CD4-positive, alpha-beta T cell (primary cell): ENCODE measurements around the gene DNMT1. TPM values are rescaled to one million over a fixed set of nuclear protein-coding genes. Genes with fewer than 3 reads are reported as not detected.

Experiments
- ATAC-seq: fragments of 200-7000 bp; cut with Tn5 transposase; one replicate; pipeline ENCODE4 v1.10.0; 2022; ENCODE audit warnings: mild to moderate bottlenecking; ENCODE audit not compliant: poor library complexity
- CTCF ChIA-PET: fragments of 350-600 bp; sonication (Branson Sonifier 250); formaldehyde crosslinking; loops from one replicate; lab custom pipeline; 2021; ENCODE audit warnings: antibody characterized with exemption, inconsistent platforms; lab: Charles Lee
- POLR2A ChIA-PET: fragments of 350-600 bp; sonication (Branson Sonifier 250); formaldehyde crosslinking; loops from one replicate; lab custom pipeline; 2021; ENCODE audit warnings: antibody characterized with exemption, inconsistent platforms; lab: Charles Lee
- DNase-seq, 14 experiments: peaks; one replicate each; pipeline ENCODE4 v3.0.0-alpha.2; 2013 to 2020; ENCODE audit warnings: mixed read lengths in 2 of 14
- H3K27ac ChIP-seq, 2 donors: one replicate each; pipeline versions ENCODE4 v1.5.1 to v1.7.0; 2013; ENCODE audit warnings: low read length in 2 of 2, low read depth in 1 of 2, mild to moderate bottlenecking in 1 of 2
- H3K27me3 ChIP-seq, 2 experiments: 1 replicate in 1 of 2; 2 replicates in 1 of 2; pipeline versions ENCODE4 v1.6.1 to v1.7.0; 2013; ENCODE audit warnings: low read length in 2 of 2, control low read depth in 1 of 2, mild to moderate bottlenecking in 1 of 2, moderate library complexity in 1 of 2; ENCODE audit not compliant: insufficient read depth in 2 of 2, control insufficient read depth in 1 of 2
- H3K36me3 ChIP-seq: one replicate; pipeline ENCODE4 v1.6.1; 2013; ENCODE audit warnings: low read length, control low read depth; ENCODE audit not compliant: insufficient read depth
- H3K4me1 ChIP-seq: one replicate; pipeline ENCODE4 v1.6.1; 2013; ENCODE audit warnings: low read length, control low read depth; ENCODE audit not compliant: insufficient read depth
- H3K4me3 ChIP-seq: one replicate; pipeline ENCODE4 v1.5.1; 2013; ENCODE audit warnings: mild to moderate bottlenecking, low read length, moderate library complexity
- H3K9me3 ChIP-seq, 2 experiments: 1 replicate in 1 of 2; 2 replicates in 1 of 2; pipeline versions ENCODE4 v1.6.1 to v1.7.0; 2013; ENCODE audit warnings: low read length in 2 of 2, mild to moderate bottlenecking in 2 of 2, control low read depth in 1 of 2, moderate library complexity in 1 of 2; ENCODE audit not compliant: control insufficient read depth in 1 of 2, insufficient read depth in 1 of 2
- H3K27ac Mint-ChIP-seq: one replicate; pipeline ENCODE4 v1.8.0; 2020; ENCODE audit warnings: mixed read lengths
- H3K27me3 Mint-ChIP-seq: one replicate; pipeline ENCODE4 v1.8.0; 2021; ENCODE audit warnings: mixed read lengths
- H3K36me3 Mint-ChIP-seq: one replicate; pipeline ENCODE4 v1.8.0; 2021; ENCODE audit warnings: low read depth, mixed read lengths
- H3K4me1 Mint-ChIP-seq: one replicate; pipeline ENCODE4 v1.8.0; 2021; ENCODE audit warnings: low read depth, mixed read lengths
- H3K4me3 Mint-ChIP-seq: one replicate; pipeline ENCODE4 v1.8.0; 2020; ENCODE audit warnings: mild to moderate bottlenecking, mixed read lengths
- H3K9me3 Mint-ChIP-seq: one replicate; pipeline ENCODE4 v1.8.0; 2020; ENCODE audit warnings: mixed read lengths
- CTCF ChIP-seq: fragments of 200-600 bp; IDR thresholded peaks from one replicate; pipeline ENCODE4 v1.8.0; 2022; ENCODE audit warnings: antibody characterized with exemption, mild to moderate bottlenecking
- intact Hi-C, 2 experiments: fragments of 100-400 bp; cut with DNase I in 1 of 2; cut with micrococcal nuclease in 1 of 2; formaldehyde crosslinking; loops; one replicate each; pipeline versions ENCODE4 v1.15.1 to v1.9.0; 2023 to 2025; cut with DNase I, micrococcal nuclease
- total RNA-seq, 174 experiments: library from RNA in 2 of 174; stranded (reverse) in 2 of 174; gene quantifications; one replicate each; pipeline ENCODE4 v1.2.3 and lab custom pipeline; 2021 to 2026

The DNMT1 gene
- total RNA-seq, 2 experiments from 2014 or later = 159 to 160 TPM

- Histone ChIP-seq H3K9me3 (no peaks in the 10 kb centered on the region), H3K27me3 (no peaks in the 10 kb centered on the region), H3K4me3 (no peak overlapping the region), H3K27ac (peak overlapping the region in 1 of 2 donors; percentile 35), H3K36me3 (peaks cover 47% of the 10 kb centered on the region), H3K4me1 (peaks cover 87% of the 10 kb centered on the region)
- ChIA-PET CTCF (interaction anchor here (1.2 to 1.5 kb wide), 2 partner anchors 10 to 177 kb away, joined by 3 to 4 read pairs; no protein-coding TSS in a partner anchor), POLR2A (interaction anchor here (2.8 to 6.0 kb wide), 3 partner anchors 9 to 34 kb away, joined by 22 to 80 read pairs (median 55); partner anchors contain the start of gene EIF3G)
- Mint-ChIP-seq H3K27me3 (peaks cover 4% of the 10 kb centered on the region), H3K27ac (peak overlapping the region; percentile 95), H3K36me3 (peaks cover 65% of the 10 kb centered on the region), H3K4me1 (peaks cover 62% of the 10 kb centered on the region), H3K9me3 (no peaks in the 10 kb centered on the region), H3K4me3 (peak overlapping the region; percentile 93)
- ATAC-seq (no peak), DNase-seq (no peak)
- intact Hi-C loops = loop anchor here (5.0 to 10.0 kb wide), 3 partner anchors 84 to 297 kb away; partner anchors contain the start of genes CDC37 (in 1 of the 2), DNMT1 (in 1 of the 2) and MRPL4 (in 1 of the 2)
- TF ChIP-seq CTCF = no peak
Observed at GRCh38 chr19:10107817-10108367, 86.9 kb downstream of the DNMT1 start.

DNA sequence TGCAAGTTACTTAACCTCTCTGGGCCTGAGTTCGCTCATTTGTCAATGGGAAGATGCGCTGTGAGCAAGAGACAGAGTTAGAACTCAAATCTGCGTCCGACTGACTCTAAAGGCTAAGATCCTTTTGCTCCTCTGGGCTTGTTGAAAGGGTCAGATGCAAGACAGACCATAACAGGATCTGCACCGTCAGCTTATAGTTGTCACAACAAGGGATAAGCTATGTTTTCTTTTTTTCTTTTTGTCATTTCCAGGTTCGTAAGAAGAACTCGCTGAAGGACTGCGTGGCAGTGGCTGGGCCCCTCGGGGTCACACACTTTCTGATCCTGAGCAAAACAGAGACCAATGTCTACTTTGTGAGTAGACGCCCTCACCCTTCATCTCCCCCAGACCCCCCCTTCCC is 87.5 kb downstream of the DNMT1 start:
- Histone ChIP-seq H3K27ac (peak overlapping the region; percentile 78 to 94), H3K9me3 (no peaks in the 10 kb centered on the region), H3K4me1 (peaks cover 87% of the 10 kb centered on the region), H3K4me3 (peak overlapping the region; percentile 73), H3K27me3 (no peaks in the 10 kb centered on the region), H3K36me3 (peaks cover 47% of the 10 kb centered on the region)
- TF ChIP-seq CTCF = no peak
- ChIA-PET POLR2A (interaction anchor here (1.6 to 6.0 kb wide), 4 partner anchors 9 to 35 kb away, joined by 5 to 80 read pairs (median 38); partner anchors contain the start of gene EIF3G), CTCF (interaction anchor here (1.2 to 1.5 kb wide), 2 partner anchors 9 to 176 kb away, joined by 3 to 4 read pairs; no protein-coding TSS in a partner anchor)
- Mint-ChIP-seq H3K27ac (peak overlapping the region; percentile 95), H3K4me3 (peak overlapping the region; percentile 93), H3K36me3 (peaks cover 58% of the 10 kb centered on the region), H3K9me3 (no peaks in the 10 kb centered on the region), H3K27me3 (peaks cover 1% of the 10 kb centered on the region), H3K4me1 (peaks cover 62% of the 10 kb centered on the region)
- DNase-seq = no peak
- no peak for ATAC-seq
- intact Hi-C loops = loop anchor here (5.0 to 10.0 kb wide), 3 partner anchors 85 to 298 kb away; partner anchors contain the start of genes CDC37 (in 1 of the 2), DNMT1 (in 1 of the 2) and MRPL4 (in 1 of the 2)

DNA sequence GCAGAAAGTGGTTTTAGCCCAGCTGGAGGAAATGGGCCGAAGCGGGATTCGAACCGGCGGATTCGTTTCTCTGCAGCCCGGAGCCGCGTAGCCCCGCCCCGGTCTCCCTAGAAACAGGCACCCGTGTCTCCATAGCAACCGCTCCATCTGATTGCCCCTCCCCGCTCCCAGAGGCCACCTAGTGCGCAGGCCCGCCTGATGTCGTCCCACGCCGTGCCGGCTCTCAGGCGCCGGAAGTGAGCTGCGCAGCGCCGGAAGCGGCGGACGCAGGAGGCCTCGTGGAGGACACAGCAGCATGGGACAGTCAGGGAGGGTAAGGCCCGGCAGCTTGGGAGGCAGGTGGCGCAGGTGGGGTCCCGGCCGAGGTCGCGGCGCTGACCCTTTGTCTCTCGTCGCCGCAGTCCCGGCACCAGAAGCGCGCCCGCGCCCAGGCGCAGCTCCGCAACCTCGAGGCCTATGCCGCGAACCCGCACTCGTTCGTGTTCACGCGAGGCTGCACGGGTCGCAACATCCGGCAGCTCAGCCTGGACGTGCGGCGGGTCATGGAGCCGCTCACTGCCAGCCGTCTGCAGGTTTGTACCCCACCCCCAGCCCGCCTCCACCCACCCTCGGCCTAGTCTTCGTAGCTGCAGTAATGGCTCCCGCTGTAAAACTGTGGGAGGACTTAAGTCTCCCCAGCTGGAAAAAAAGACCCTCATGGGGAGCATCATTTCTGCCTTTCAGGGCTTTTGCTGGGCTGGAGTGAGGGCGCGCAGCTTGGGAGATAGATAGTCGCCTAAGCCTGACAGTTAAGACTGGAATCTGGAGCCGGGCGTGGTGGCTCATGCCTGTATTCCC is 88.4 kb downstream of the DNMT1 start, which contains the start of gene PPAN:
TSS of gene PPAN (plus strand) at position 263 of the 837 bp plus-strand sequence. CDS start at position 296, 33 bp downstream.
- intact Hi-C loops = loop anchor here (5.0 to 10.0 kb wide), 3 partner anchors 86 to 298 kb away; partner anchors contain the start of genes CDC37 (in 1 of the 2), DNMT1 (in 1 of the 2) and MRPL4 (in 1 of the 2)
- Mint-ChIP-seq H3K27me3 (no peaks in the 10 kb centered on the region), H3K36me3 (peaks cover 49% of the 10 kb centered on the region), H3K27ac (peak within 1 kb of the TSS; percentile 95), H3K9me3 (no peaks in the 10 kb centered on the region), H3K4me3 (peak within 1 kb of the TSS; percentile 93), H3K4me1 (peaks cover 58% of the 10 kb centered on the region)
- Histone ChIP-seq H3K9me3 (no peaks in the 10 kb centered on the region), H3K27me3 (no peaks in the 10 kb centered on the region), H3K36me3 (peaks cover 44% of the 10 kb centered on the region), H3K4me3 (peak within 1 kb of the TSS; percentile 73), H3K27ac (peak within 1 kb of the TSS; percentile 94 to 98), H3K4me1 (peaks cover 86% of the 10 kb centered on the region)
- DNase-seq (peak; percentile 94 to 100 (median 98)), ATAC-seq (peak; percentile 59)
- CTCF ChIA-PET = interaction anchor here (0.6 to 1.5 kb wide), 3 partner anchors 10 to 176 kb away, joined by 3 to 6 read pairs (median 4); no protein-coding TSS in a partner anchor
- no peak for TF ChIP-seq CTCF
- POLR2A ChIA-PET = interaction anchor here (0.7 to 6.0 kb wide), 11 partner anchors 10 to 227 kb away, joined by 3 to 80 read pairs (median 5); partner anchors contain the start of genes EIF3G and RAVER1
